Epidermal melanocyte (primary cell): ENCODE measurements around the gene SLC39A11.
A peak's percentile ranks its signal among the peaks of the same experiment; 100 is the strongest.

Experiments used
- DNase-seq: peaks from one replicate; pipeline ENCODE4 v3.0.0; 2011; ENCODE audit warnings: low spot score; ENCODE audit not compliant: insufficient read length

SLC39A11 gene

DNA sequence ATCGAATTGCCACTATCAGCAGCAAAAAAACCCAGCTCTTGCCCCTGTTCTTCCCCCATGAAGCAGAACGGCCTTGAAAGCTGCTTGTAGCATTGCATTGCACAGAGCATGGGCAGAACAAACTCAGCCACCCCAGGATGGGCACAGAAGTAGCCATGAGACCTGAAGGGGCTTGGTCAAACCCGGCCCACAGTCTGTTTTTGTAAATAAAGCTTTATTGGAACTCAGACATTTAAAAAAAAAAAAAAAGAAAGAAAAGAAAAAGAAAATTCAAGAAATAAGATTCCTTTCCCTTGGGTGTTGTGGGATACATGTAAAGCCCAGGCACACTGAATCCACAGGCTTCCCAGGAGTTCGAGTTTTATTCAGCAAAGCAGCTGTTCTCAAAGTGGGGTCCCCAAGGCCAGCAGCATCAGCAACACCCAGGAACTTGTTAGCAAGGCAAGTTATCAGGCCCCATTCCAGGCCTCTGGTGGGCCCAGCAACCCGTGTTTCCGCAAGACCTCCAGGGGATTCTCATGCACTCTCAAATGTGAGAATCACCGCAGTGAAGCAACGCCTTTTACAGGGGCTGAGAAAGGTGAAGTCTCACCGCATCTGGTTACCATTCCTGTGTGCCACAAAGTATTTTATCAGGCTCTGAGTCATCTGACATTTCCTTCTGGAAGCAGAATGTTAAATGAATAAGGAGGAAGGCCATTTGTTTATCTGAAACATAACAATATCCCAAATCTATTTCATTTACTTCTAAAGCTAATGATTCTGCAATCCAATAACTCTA is 108.2 kb downstream of the SLC39A11 start:
- no peak for DNase-seq

DNA sequence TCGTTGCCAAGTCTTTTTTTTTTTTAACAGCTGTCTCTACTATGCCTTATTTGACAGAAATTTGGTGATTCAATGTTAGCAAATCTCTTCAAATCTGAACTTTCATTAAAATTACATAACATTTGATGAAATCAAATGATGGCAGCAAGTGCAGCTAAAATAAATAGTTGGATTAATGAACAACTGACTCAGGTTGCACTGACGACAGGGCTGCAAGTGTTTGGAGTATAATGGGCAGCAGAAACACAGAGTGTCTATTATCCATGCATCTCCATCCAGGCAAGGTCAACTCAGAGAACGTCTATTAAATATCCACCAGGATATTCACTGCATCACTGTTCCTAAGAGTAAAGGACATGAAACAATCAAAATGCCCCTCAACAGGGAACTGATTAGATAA is 109.8 kb downstream of the SLC39A11 start:
- DNase-seq: no peak

DNA sequence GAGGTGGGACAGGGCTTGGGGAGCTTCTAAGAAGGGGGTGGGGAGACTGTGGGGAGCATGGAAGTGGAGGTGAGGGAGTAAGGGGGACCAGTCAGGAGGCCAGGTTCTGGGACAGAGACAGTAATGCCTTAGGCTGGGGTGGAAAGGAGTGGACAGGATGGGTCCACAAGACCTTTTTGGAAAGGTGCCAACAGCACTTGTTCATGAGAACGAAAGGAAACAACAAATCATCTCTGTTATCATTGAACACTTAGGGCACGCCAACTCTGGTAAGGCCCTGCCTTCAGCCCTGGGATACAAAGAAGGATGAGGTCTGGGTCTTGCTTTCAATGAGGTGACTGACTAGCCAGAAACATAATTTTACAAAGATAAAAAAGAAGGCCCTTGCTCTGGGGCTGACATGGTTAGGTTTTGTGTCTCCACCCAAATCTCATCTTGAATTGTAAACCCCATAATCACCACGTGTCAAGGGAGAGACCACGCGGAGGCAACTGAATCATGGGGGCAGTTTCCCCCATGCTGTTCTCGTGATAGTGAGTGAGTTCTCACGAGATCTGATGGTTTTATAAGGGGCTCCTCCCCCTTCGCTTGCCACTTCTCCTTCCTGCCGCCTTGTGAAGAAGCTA is 113.8 kb downstream of the SLC39A11 start:
- no peak for DNase-seq

DNA sequence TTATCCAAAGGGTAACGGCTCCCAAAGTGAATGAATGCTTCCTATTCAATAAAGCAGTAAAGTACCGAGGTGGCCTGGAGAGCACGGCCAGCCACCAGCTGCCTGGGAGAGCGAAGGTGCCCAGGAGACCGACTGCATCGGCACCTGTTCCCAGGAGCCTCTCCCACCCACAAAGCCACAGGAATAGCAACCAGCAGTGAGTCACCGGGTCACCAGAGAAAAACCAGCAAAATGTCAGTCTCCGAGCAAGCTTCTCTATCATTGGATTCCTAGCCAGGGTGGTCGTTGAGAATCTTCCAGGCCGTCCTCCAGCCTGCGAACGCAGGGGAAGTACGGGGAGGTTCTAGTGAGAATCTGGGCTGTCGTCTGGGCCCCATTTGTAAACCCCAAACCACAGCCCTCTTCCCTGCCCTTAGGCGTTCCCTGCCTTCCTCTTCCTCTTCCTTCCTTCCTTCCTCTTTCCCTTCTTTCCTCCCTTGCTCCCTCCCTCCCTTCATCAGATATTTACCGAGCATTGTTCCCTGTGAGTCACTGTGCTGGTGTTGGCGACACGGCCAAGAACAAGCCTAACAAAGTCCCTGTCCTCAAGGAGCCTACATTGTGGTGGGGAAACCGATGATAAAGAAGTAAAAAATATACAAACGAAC is 114.6 kb downstream of the SLC39A11 start:
- no peak for DNase-seq

DNA sequence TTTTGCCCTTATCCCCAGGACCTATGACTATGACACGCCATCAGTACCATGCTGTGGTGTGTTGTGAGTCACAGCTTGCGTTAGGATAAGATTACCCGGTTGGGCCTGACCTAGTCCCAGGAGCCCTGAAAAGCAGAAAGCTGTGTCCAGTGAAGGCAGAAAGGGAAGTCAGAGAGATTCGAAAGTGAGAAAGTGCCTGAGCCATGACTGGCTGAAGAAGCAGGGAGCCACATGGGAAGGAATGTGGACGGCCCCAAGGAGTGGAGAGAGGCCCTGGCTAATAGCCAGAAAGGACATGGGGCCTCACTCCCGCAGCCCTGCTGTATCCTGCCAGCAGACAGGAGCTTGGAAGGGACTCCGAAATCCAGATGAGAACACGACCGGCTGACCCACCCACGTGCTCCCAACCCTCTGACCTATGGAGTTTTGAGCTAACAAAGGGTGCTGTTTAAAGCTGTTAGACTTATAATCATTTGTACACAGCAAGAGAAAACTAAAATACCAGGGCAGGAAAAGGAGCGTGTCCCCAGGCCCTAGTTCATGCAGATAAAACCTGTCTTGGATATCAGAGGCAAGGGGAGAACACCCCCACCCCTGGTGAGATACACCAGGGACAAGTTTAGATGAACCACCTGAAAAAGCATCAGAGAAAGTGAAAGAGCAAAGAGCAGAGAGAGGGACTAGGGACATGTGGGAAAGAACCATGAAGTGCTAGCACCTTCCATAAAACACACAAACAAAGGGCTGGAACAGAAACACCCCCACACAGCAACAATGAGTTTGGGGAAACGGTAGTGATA is 115.3 kb downstream of the SLC39A11 start:
- peak; percentile 86 for DNase-seq

DNA sequence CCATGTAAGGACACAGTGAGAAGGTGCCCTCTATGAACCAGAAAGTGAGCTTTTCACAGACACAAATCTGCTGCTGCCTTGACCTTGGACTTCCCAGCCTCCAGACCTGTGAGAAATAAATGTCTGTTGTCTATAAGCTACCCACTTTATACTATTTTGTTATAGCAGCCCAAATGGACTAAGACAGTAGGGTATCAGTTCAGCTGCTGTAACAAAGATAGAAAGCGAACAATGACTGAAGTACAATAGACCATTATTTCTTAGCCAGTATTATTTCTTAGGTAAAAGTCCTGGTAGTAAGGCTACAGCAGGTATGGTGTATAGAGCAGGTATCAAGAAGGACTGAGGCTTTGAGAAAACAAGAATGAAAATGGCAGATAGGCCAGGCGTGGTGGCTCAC is 117.0 kb downstream of the SLC39A11 start:
- no peak for DNase-seq

DNA sequence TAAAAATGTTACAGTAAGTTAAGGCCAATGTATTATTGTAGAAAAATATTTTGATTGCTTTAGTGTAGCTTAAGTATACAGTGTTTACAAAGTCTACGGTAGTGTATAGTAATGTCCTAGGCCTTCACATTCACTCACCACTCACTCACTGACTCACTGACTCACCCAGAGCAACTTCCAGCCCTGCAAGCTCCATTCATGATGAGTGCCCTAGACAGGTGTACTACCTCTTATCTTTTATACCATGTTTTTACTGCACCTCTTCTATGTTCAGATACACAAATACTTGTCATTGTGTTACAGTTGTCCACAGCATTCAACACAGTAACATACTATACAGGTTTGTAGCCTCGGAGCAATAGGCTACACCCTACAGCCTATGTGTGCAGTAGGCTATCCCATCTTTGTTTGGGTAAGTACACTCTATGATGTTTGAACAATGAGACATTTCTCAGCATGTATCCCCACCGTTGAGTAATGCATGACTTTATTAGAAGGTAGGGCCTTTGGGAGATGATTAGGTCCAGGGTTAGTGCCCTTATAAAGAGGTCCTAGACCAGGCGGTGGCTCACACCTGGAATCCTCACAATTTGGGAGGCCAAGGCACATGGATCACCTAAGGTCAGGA is 117.8 kb downstream of the SLC39A11 start:
- no peak for DNase-seq

DNA sequence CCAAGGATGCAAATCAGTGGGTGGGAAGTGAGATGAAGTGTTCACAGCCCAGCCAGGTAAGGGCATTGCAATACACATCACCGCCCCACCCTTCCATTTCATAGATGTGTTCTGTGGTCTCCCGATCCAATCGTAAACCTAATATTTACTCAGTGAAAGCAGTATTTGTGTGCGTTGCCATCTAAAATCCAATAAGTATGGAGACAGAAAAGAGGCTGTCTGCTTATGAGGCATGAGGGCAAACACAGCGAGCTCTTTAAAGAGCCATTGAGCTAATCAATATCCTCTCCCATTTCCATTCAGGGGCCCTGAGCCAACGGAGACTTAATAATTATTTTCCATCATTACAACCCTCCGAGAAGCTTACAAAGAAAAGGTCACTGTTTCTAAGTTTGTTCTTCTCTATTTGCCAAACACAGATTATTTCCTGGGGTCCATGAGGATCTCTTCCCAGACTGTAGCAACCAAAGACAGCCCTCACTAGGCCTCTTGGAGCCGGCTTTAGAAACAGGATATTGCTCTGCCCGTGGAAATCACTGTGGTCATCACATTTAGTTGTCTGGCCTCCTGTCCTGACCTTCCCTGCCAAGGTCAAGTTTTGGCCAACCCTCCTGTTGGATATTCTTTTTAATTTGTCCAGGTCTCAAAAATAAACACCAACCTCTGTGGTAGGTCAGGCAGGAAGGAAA is 120.1 kb downstream of the SLC39A11 start:
- DNase-seq: no peak

DNA sequence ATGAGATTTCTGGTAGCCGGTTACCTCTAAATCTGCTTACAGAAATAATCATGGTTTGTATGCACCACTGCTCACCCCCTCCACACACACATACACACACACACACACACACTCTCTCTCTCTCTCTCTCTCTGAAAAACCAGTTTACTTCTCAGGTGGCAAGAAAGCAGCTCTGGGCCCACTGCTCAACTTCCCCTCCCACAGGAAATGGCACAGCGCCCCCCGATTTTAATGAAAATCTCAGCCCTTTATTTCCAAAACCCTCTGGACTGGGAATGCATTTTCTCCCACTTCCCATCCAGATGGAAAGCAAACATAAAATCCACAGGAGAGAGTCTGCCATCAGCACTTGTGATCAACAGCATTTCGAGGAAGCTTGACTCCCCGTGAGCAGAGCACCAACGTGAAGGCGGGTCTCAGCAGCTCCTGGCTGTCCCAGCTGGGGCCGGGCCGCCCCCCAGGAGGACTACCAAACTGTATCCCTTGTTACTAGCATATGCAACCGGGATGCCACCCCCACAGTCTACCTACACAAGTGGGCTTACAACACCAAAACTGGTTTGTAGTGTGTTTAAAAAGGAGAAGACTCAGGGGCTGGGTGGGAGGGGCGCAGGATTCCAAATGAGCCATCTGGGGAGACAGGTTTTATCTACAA is 121.1 kb downstream of the SLC39A11 start:
- DNase-seq: no peak

DNA sequence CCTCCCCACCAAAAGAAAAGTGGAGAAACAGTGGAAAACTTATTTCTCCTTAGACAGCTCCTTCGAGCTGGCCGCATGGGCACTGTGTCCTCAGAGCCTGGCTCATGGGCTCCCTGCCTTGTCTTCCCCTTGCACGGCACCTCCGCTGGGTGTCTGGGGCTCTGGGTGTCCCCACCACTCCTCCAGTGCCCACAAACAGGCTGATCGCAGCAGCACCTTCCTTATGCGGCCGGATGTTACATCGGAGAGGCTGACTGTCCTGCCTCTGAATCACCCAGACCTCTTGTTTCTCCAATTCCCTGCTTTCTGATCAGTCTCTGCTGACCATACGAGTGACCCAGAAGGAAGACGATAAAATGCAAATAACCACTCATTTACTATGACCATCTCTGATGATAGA is 121.7 kb downstream of the SLC39A11 start:
- DNase-seq: no peak

DNA sequence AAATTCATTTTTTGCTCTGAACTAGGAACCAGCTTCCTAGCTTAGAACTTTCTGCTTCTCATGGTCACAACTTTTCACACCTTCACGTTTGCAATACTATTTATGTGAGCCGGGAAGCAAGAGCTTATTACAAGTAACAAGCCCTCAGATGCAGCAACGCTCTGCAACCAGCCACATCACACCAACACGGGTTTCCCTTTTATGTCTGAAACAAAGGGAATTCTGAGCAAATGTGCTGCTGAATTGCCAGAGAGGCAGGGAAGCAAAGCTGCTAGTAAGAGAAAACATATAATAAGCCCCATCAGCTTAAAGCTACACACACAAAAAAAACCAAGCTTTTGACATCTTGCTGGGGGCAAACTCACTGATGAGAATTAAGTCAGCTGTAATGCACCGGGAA is 122.2 kb downstream of the SLC39A11 start:
- DNase-seq: no peak

DNA sequence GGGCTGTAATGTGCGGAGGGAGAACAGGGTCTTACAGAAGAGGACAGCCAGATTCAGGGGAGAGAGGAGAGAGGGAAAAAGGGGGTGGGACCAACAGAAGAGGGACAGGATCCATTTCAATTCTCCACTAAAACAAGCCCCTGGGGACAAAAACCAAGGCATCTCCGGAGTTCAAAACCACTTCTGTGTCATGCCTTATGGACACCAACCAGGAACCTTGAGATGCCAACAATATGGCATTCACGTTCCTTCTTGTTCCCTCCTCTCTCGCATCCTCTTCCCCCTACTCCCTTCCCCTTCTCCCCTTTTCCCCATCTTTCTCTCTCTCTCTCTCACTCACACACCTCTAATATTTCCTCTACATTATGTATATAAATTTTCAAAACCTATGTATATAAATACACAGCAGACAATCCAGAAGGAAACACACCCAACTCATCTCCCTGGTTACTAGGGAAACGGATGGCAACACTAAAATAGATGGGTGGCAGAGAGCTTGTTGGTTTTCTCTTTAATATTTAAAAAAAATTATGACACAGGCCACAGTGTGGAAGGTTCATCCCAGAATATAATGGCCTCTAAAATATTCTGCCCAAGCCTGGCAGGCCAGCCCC is 123.1 kb downstream of the SLC39A11 start:
- no peak for DNase-seq

DNA sequence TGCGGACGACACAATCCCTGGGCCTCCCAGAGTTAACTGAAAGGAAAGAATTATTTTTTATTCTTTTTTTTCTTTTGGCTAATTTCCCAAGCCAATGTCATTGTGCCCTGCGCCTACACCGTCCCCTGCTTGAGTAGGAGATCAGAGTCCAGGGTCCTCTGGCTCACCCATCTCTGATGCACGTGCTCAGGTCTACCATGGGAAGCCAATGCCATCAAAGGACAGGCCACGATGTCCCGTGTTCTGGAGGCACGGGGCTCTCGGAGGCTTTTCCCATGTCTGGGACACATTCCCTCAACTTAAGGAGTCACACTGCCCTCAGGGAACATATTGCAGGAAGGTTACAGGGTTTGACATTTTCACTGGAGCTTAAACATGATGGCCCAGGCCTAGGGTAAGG is 123.7 kb downstream of the SLC39A11 start:
- no peak for DNase-seq

DNA sequence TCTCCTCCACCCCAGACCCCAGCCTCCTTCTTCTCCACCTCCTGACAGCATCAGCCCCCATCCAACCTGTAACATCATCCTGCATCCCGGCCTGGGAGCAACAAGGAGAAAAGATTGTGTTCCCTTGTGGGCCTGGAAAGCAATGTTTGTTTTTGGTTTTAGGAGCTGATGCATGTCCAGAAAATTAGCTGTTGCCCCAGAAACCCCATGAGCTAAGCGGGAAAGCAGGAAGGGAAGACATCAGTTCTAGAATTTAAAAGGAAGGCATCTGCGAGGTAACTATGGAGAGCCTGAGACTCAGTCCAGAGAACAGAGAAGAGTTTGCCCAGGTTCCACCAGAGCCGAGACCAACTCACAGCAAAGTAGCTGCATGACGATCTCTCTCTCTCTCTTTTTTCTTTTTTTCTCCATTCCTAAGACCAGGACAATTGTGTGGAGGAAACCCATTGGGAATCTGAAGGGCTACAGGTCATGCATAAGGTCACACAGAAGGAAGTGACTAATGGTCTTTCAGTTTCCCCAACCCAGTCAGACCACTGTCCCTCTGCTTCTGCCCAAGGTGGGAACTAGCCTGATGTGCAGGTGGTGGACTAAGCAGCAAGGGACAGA is 124.4 kb downstream of the SLC39A11 start:
- DNase-seq: no peak

DNA sequence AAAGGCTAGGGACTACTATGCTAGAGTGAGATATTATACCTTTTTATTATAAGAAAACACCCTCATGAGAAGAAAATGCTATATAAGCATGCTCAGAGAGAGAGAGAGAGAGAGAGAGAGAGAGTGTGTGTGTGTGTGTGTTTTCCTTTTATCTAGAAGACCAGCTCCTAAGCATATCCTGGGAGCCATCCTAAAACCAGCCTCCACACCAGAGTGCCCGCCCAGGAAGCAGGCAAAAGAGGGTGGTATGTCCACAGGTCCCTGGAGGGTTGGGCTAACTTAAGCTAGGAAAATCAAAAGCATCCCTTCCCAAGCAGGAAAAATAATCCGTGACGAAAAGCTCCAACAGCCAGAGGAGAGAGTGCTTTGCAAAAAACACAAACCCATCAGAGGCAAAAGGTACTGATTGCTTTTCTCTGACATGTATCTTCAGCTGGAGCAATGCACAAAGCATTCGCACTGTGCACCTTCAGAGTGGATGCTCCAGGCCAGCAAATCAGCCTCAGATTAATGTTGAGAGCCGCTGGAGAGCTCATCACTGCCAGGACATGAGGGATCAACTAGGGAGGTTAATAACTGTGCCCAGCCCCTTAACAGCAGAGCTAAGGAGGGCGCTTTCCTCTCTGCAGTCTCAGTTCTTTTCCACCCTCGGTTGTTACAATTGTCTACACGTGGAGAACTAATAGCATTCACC is 125.1 kb downstream of the SLC39A11 start:
- DNase-seq: no peak

DNA sequence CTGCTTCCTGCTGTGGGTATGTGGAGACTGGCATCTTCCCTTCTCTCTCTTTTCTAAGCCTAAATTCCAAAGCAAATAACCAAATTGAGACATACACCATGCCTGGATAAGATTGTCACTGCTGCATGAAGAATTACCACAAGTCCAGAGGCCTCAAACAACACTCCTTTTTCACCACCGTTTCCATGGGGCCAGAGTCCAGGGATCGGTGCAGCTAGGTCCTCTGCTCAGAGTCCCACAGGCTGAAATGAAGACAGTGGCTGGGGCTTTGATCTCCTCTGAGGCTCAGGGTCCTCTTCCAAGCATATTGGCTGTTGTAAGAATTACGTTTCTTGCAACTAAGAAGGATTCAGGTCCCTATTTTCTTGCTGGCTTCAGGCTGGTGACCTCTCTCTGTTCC is 130.4 kb downstream of the SLC39A11 start:
- DNase-seq: no peak

DNA sequence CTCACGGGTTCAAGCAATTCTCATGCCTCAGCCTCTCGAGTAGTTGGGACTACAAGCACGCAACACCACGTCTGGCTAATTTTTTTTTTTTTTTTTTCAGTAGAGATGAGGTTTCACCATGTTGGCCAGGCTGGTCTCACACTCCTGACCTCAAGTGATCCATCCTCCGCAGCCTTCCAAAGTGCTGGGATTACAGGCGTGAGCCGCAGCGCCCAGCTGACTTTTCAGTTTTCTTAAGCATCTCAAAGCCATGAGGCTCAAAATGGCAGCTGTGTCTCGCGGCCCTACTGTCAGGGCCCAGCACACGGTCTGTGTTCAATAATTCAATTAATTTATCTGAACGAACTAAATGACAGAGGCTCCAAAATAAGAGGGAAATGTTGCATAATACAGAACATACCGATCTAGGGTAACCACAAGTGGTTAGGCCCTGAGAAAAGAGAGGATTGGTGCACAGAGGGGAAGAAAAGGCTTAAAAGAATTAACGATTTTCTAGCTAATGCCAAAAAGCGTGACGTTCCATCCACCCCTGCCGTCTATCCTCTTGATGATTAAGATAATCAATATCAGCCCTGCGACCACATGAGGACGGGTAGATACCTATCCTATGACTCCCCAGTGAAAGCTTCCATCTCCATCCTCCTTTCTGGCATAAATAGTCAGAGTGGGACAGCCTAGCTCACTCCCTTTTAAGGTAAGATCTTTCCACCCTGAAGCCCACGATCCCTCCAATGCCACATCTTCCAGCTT is 136.9 kb downstream of the SLC39A11 start:
- no peak for DNase-seq

DNA sequence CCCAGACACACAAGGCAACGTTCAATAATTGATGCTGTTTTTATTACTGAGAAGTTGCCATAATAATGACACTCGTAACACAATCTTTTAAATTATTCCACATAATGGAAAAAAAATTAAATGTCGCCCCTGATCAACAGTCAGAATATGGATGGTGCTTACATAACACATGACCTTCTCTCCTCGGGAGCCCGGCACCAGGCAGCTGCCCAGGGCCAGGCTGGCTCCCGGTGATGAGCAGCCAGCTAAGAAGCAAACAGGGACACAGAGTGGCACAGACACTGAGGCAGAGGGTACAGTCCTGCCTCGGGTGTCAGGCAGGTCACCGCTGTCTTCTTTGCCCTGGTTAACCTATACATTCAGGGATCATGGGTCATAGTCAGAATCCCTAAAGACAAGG is 137.9 kb downstream of the SLC39A11 start:
- DNase-seq: no peak
